ENCODE measurements around the gene RIMKLB. TPM values are rescaled to one million over a fixed set of nuclear protein-coding genes. Genes with fewer than 3 reads are reported as not detected.

RIMKLB gene
- total and polyA plus RNA-seq, 10 of the 15 experiments (the other 5 are each of a cell fraction or from before 2014, with no cell fraction given), result 0.15 to 0.83 (median 0.46) TPM

GRCh38 chr12:8746046-8746445 is 48.3 kb downstream of the RIMKLB start:
- SMC1A ChIA-PET (ENCODE audit: uncharacterized antibody, unreplicated experiment), result interaction anchor here (0.9 kb wide), 1 partner anchor 8 kb away, joined by 3 read pairs; no protein-coding TSS in a partner anchor
- Histone ChIP-seq H3K4me2 (ENCODE audit: control insufficient read depth, insufficient read depth) (no peak overlapping the region), H3K4me3 (no peak overlapping the region), H2AFZ (ENCODE audit: control insufficient read depth, low read depth, low read length) (no peak overlapping the region), H4K20me1 (ENCODE audit: control insufficient read depth, insufficient read depth) (no peaks in the 10 kb centered on the region), H3K9ac (ENCODE audit: control insufficient read depth, insufficient read depth, low read length) (no peak overlapping the region), H3K79me2 (ENCODE audit: control insufficient read depth, insufficient read depth, low read length) (no peaks in the 10 kb centered on the region), H3K4me1 (ENCODE audit: control insufficient read depth, insufficient read depth, low read length) (no peaks in the 10 kb centered on the region), H3K36me3 (ENCODE audit: control insufficient read depth in 2 of 2, insufficient read depth in 2 of 2, low read length in 1 of 2) (no peaks in the 10 kb centered on the region), H3K9me3 (replicated peaks; ENCODE audit: control insufficient read depth, insufficient read depth, low read length) (no peaks in the 10 kb centered on the region), H3K27ac (ENCODE audit: control insufficient read depth, insufficient read depth) (no peak overlapping the region), H3K27me3 (replicated peaks in 1 of 2; ENCODE audit: control insufficient read depth in 2 of 2, insufficient read depth in 2 of 2, low read length in 1 of 2) (no peaks in the 10 kb centered on the region)
- CTCF ChIA-PET, result no interaction called here
- intact Hi-C loops (cut with micrococcal nuclease; ENCODE audit: unreplicated experiment), result no loop called here
- in situ Hi-C loops (cut with MboI), result no loop called here
- BruUV-seq (replicated peaks), result no TSS peak
- RAD21 ChIA-PET (ENCODE audit: unreplicated experiment), result no interaction called here
- POLR2A ChIA-PET, result no interaction called here
- no peak for ATAC-seq
- no peak for DNase-seq (ENCODE audit: low read depth, low spot score)
- no peak for FAIRE-seq
- 74% methylated on average over 5 of the region's 5 CpGs for WGBS (ENCODE audit: insufficient coverage, insufficient replicate concordance, low lambda C conversion rate, missing lambda C conversion rate)
- TF ChIP-seq, protein P1, sequence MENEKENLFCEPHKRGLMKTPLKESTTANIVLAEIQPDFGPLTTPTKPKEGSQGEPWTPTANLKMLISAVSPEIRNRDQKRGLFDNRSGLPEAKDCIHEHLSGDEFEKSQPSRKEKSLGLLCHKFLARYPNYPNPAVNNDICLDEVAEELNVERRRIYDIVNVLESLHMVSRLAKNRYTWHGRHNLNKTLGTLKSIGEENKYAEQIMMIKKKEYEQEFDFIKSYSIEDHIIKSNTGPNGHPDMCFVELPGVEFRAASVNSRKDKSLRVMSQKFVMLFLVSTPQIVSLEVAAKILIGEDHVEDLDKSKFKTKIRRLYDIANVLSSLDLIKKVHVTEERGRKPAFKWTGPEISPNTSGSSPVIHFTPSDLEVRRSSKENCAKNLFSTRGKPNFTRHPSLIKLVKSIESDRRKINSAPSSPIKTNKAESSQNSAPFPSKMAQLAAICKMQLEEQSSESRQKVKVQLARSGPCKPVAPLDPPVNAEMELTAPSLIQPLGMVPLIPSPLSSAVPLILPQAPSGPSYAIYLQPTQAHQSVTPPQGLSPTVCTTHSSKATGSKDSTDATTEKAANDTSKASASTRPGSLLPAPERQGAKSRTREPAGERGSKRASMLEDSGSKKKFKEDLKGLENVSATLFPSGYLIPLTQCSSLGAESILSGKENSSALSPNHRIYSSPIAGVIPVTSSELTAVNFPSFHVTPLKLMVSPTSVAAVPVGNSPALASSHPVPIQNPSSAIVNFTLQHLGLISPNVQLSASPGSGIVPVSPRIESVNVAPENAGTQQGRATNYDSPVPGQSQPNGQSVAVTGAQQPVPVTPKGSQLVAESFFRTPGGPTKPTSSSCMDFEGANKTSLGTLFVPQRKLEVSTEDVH (IDR thresholded peaks at IDR 0.05; ENCODE audit: low read depth, partially characterized antibody), result no peak
- TF ChIP-seq USF1 (IDR thresholded peaks at IDR 0.05; ENCODE audit: borderline replicate concordance, extremely low read length, insufficient read depth, low read depth, low read length), result no peak
- TF ChIP-seq, protein P2, sequence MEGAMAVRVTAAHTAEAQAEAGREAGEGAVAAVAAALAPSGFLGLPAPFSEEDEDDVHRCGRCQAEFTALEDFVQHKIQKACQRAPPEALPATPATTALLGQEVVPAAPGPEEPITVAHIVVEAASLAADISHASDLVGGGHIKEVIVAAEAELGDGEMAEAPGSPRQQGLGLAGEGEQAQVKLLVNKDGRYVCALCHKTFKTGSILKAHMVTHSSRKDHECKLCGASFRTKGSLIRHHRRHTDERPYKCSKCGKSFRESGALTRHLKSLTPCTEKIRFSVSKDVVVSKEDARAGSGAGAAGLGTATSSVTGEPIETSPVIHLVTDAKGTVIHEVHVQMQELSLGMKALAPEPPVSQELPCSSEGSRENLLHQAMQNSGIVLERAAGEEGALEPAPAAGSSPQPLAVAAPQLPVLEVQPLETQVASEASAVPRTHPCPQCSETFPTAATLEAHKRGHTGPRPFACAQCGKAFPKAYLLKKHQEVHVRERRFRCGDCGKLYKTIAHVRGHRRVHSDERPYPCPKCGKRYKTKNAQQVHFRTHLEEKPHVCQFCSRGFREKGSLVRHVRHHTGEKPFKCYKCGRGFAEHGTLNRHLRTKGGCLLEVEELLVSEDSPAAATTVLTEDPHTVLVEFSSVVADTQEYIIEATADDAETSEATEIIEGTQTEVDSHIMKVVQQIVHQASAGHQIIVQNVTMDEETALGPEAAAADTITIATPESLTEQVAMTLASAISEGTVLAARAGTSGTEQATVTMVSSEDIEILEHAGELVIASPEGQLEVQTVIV (IDR thresholded peaks at IDR 0.05; ENCODE audit: borderline replicate concordance, partially characterized antibody), result no peak
- TF ChIP-seq SMAD1 (IDR thresholded peaks at IDR 0.05; ENCODE audit: low read depth, partially characterized antibody), result no peak
- no peak for TF ChIP-seq RAD21 (IDR thresholded peaks at IDR 0.05; ENCODE audit: insufficient read depth, low read depth, low read length)
- no peak for TF ChIP-seq POLR2AphosphoS5 (IDR thresholded peaks at IDR 0.05; ENCODE audit: low read length)
- no peak for TF ChIP-seq E2F4 (IDR thresholded peaks at IDR 0.05; ENCODE audit: low read depth, low read length)
- TF ChIP-seq RFX5 (IDR thresholded peaks at IDR 0.05; ENCODE audit: low read depth, low read length), result no peak
- TF ChIP-seq SMARCA5 (IDR thresholded peaks at IDR 0.05), result no peak
- TF ChIP-seq NBN (IDR thresholded peaks at IDR 0.05), result no peak
- no peak for TF ChIP-seq PAX5 (IDR thresholded peaks at IDR 0.05; ENCODE audit: borderline replicate concordance, low read depth, low read length)
- no peak for TF ChIP-seq MTA3 (IDR thresholded peaks at IDR 0.05; ENCODE audit: borderline replicate concordance, low read length)
- TF ChIP-seq TBL1XR1 (IDR thresholded peaks at IDR 0.05; ENCODE audit: low read depth, low read length), result no peak
- no peak for TF ChIP-seq CREB1 (IDR thresholded peaks at IDR 0.05; ENCODE audit: low read depth)
- no peak for TF ChIP-seq FOXK2 (IDR thresholded peaks at IDR 0.05)
- TF ChIP-seq NFYA (IDR thresholded peaks at IDR 0.05; ENCODE audit: borderline replicate concordance, low read depth, low read length), result no peak
